ENCODE measurements around the gene CCPG1.

DNA sequence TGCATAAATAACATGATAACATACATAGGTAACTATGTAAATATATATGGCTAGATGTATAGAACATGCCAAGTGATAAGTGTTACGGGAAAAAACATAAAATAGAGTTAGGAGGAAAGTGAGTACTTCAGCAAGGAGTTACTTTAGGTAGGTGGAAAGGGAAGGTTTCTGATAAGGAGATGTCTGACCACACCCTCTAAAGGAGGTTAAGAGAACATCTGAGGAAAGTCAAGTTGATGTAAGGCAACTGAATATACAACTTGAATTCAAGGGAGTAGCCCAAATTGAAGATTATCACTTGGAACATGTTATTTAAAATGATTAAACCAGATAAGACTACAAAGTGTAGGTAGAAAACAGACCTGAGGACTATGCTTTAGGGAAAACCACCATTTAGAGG, 13.9 kb upstream of the CCPG1 start:
- no peak for TF ChIP-seq POLR2AphosphoS5 (IDR thresholded peaks at IDR 0.05; ENCODE audit: low read depth, low read length)
- TF ChIP-seq, protein P1, sequence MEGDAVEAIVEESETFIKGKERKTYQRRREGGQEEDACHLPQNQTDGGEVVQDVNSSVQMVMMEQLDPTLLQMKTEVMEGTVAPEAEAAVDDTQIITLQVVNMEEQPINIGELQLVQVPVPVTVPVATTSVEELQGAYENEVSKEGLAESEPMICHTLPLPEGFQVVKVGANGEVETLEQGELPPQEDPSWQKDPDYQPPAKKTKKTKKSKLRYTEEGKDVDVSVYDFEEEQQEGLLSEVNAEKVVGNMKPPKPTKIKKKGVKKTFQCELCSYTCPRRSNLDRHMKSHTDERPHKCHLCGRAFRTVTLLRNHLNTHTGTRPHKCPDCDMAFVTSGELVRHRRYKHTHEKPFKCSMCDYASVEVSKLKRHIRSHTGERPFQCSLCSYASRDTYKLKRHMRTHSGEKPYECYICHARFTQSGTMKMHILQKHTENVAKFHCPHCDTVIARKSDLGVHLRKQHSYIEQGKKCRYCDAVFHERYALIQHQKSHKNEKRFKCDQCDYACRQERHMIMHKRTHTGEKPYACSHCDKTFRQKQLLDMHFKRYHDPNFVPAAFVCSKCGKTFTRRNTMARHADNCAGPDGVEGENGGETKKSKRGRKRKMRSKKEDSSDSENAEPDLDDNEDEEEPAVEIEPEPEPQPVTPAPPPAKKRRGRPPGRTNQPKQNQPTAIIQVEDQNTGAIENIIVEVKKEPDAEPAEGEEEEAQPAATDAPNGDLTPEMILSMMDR (IDR thresholded peaks at IDR 0.05 in 2 of 3, conservative IDR thresholded peaks at IDR 0.05 in 1 of 3; ENCODE audit: borderline replicate concordance in 1 of 3, insufficient read depth in 1 of 3, low read depth in 2 of 3, low read length in 2 of 3) = no peak
- no peak for TF ChIP-seq YY1 (IDR thresholded peaks at IDR 0.05; ENCODE audit: extremely low read depth, insufficient replicate concordance, low read depth, low read length)
- no peak for TF ChIP-seq RAD21 (IDR thresholded peaks at IDR 0.05; ENCODE audit: low read depth)
- TF ChIP-seq SRF (IDR thresholded peaks at IDR 0.05; ENCODE audit: low read depth) = no peak
- TF ChIP-seq CEBPB (IDR thresholded peaks at IDR 0.05; ENCODE audit: low read depth) = no peak
- TF ChIP-seq EZH2 (IDR thresholded peaks at IDR 0.05) = no peak
- TF ChIP-seq SP1 (IDR thresholded peaks at IDR 0.05; ENCODE audit: low read depth) = no peak
- TF ChIP-seq POLR2A (IDR thresholded peaks at IDR 0.05; ENCODE audit: borderline replicate concordance, extremely low read depth, insufficient read depth, insufficient read length) = no peak
- TF ChIP-seq, protein P2, sequence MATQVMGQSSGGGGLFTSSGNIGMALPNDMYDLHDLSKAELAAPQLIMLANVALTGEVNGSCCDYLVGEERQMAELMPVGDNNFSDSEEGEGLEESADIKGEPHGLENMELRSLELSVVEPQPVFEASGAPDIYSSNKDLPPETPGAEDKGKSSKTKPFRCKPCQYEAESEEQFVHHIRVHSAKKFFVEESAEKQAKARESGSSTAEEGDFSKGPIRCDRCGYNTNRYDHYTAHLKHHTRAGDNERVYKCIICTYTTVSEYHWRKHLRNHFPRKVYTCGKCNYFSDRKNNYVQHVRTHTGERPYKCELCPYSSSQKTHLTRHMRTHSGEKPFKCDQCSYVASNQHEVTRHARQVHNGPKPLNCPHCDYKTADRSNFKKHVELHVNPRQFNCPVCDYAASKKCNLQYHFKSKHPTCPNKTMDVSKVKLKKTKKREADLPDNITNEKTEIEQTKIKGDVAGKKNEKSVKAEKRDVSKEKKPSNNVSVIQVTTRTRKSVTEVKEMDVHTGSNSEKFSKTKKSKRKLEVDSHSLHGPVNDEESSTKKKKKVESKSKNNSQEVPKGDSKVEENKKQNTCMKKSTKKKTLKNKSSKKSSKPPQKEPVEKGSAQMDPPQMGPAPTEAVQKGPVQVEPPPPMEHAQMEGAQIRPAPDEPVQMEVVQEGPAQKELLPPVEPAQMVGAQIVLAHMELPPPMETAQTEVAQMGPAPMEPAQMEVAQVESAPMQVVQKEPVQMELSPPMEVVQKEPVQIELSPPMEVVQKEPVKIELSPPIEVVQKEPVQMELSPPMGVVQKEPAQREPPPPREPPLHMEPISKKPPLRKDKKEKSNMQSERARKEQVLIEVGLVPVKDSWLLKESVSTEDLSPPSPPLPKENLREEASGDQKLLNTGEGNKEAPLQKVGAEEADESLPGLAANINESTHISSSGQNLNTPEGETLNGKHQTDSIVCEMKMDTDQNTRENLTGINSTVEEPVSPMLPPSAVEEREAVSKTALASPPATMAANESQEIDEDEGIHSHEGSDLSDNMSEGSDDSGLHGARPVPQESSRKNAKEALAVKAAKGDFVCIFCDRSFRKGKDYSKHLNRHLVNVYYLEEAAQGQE (IDR thresholded peaks at IDR 0.05; ENCODE audit: low read depth) = no peak
- no peak for TF ChIP-seq SIN3A (IDR thresholded peaks at IDR 0.05; ENCODE audit: low read depth)
- no peak for TF ChIP-seq FOSL1 (IDR thresholded peaks at IDR 0.05; ENCODE audit: low read depth)
